Immature natural killer cell (primary cell): Measurements from ENCODE around the gene CYB561A3. TPM values are rescaled to one million over a fixed set of nuclear protein-coding genes. Genes with fewer than 3 reads are reported as not detected.

ENCODE experiments used
- DNase-seq, 3 donors: peaks; one replicate each; pipeline ENCODE4 v3.0.0; 2022; ENCODE audit warnings: mixed read lengths in 1 of 3
- H3K27ac Mint-ChIP-seq, 6 donors: one replicate each; pipeline ENCODE4 v1.8.0; 2020; ENCODE audit warnings: mixed read lengths in 6 of 6, mild to moderate bottlenecking in 5 of 6, inconsistent platforms in 4 of 6, moderate library complexity in 3 of 6
- H3K27me3 Mint-ChIP-seq, 3 donors: one replicate each; pipeline ENCODE4 v1.8.0; 2020 to 2021; ENCODE audit warnings: low read depth in 3 of 3, mild to moderate bottlenecking in 3 of 3, mixed read lengths in 3 of 3, moderate library complexity in 3 of 3, inconsistent platforms in 1 of 3
- H3K36me3 Mint-ChIP-seq, 3 donors: one replicate each; pipeline ENCODE4 v1.8.0; 2020; ENCODE audit warnings: mixed read lengths in 3 of 3, inconsistent platforms in 2 of 3, mild to moderate bottlenecking in 2 of 3
- H3K4me1 Mint-ChIP-seq, 2 donors: one replicate each; pipeline ENCODE4 v1.8.0; 2020; ENCODE audit warnings: inconsistent platforms in 2 of 2, mild to moderate bottlenecking in 2 of 2, mixed read lengths in 2 of 2, moderate library complexity in 1 of 2
- H3K4me3 Mint-ChIP-seq, 5 donors: one replicate each; pipeline ENCODE4 v1.8.0; 2020; ENCODE audit warnings: mild to moderate bottlenecking in 5 of 5, mixed read lengths in 5 of 5, inconsistent platforms in 3 of 5, moderate library complexity in 3 of 5
- H3K9me3 Mint-ChIP-seq, 6 donors: one replicate each; pipeline ENCODE4 v1.8.0; 2020; ENCODE audit warnings: mild to moderate bottlenecking in 6 of 6, mixed read lengths in 6 of 6, inconsistent platforms in 4 of 6, moderate library complexity in 3 of 6
- polyA plus RNA-seq, 3 donors: library from polyadenylated mRNA; unstranded; fragments of 300-500 nt; fragmentation: Illumina TruSeq; gene quantifications; one replicate each; pipeline ENCODE4 v1.2.3, GENCODE V29; 2021

Gene CYB561A3
- polyA plus RNA-seq, 3 donors from 2014 or later, result 63.8 to 128 (median 64.5) TPM

DNA sequence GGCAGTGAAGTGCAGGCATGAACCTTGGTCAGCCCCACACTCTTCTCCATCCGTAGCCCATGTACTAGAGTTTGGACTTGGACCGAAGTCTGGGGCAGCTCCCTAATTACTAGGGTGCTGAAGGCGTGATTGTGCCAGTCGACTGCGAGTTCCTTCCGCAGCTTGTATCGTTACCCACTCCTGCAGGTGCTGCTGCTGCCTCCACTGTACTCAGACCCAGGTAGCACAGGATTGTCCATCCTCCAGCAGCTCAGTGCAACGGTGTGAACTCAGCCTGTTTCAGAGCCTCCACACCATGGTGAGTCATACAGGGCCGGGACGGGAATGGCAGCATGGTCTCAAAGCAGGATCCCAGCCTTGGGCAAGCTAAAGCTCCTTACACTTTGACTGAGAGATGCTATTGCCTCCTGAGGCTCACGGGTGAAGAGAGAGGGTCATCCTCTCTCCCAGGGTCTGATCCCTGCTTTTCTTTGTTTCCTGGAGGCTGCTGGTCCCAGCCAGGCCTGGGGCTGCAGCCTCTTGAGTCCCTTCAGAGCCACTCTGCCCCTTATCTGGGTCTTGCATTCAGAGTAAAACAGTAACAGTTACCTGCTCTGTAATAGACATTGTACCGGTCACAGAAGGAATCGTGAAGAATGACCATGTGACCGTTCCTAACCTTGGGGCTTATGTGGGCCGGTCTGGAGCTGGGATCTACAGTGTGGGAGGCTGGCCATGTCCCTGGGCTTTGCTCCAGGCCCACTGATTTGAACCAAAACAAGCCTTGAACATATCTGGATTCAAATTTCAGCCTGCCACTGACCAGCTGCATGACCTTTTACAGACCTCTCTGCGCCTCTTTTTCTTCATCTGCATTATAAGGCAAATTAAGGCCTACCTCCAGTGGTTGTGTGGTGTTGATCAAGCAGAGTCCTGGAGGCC, 27.0 kb downstream of the CYB561A3 start:
- Mint-ChIP-seq H3K4me1 (peaks cover 41 to 42% of the 10 kb centered on the region in 2 donors), H3K4me3 (peak overlapping the region; percentile 52 to 98 (median 96)), H3K9me3 (no peaks in the 10 kb centered on the region), H3K27ac (peak overlapping the region; percentile 97 to 99 (median 98)), H3K36me3 (peaks cover 0 to 4% (median 0%) of the 10 kb centered on the region in 3 donors), H3K27me3 (peaks cover 0 to 14% (median 11%) of the 10 kb centered on the region in 3 donors)
- no peak for DNase-seq

DNA sequence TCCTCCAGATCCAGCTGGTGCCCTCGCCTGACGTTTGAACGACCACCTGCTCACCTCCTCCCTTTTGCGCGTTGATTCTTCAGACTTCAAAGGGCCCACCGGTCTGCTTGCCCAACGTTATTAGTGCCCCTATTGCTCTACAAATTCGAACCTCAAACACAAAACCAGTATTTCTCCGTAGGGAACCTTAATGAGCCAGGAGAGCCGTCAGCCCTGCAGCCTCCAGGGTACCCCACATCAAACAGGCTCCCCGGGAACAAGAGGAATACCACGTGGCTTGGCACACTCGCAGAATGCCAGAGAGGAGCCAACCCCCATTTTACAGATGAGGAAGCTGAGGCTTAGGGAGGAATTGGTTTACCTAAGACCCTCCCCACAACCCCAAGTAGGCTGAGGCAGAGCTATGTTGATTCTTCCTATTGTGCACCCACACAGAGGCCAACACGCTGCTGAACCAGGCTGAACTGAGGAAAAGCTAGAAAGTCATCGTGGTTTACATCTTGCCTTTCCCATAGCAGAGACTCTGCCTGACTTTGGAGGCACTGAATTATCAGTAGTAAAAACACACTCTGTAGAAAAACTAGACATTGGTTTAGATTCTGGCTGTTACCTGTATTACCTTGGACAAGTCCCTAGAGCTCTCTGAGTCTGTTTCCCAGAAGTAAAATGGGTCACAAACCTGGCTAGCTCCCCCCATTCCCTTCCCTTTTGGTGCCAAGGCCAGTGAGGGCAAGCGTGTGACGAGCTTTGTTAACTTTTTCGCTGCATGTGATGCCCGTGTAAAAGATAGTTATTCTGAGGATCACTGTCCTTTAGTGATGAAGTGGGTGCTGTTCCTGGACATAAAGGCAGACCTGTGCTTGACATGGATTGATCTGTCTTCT, 27.9 kb downstream of the CYB561A3 start:
- peaks cover 41 to 42% of the 10 kb centered on the region in 2 donors for H3K4me1 Mint-ChIP-seq
- no peaks in the 10 kb centered on the region for H3K9me3 Mint-ChIP-seq
- H3K4me3 Mint-ChIP-seq, result peak overlapping the region; percentile 93 to 98 (median 96)
- peaks cover 0 to 8% (median 0%) of the 10 kb centered on the region in 3 donors for H3K36me3 Mint-ChIP-seq
- no peak for DNase-seq
- H3K27ac Mint-ChIP-seq, result peak overlapping the region; percentile 97 to 99 (median 98)
- peaks cover 0 to 14% (median 12%) of the 10 kb centered on the region in 3 donors for H3K27me3 Mint-ChIP-seq

DNA sequence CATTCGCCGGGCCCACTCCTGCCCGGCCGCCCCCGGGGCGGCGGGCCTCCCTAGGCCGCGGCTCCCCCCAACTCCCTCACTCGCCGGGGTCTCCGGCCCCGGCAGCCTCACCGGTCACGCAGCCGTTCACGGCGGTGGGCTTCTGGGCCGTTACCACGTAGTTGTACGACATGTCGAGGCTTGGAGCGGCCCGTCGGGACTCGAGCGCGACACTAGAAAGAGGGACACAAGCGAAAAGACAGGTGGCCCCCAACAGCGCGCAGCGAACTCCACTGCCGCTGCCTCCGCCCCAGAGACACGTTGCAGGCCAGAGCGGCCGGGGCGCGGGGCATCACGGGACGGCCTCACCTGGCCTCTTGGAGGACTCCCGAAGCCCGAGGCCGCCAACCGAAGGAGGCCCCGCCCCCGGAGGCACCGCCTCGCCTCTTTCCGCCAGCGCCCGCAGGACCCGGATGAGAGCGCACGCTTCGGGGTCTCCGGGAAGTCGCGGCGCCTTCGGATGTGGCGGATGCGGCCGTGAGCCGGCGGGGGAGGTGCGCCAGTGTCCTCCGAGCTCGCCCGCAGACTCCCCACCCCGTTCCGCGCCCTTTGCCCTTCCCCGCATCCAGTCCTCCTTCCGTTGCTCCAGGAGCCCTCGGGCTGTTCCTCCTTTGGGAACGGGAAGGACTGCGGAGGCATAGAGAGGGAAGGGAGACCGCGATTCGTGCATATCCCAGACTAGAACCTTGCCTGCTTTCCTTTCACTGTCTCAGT, 28.7 kb downstream of the CYB561A3 start, which contains the start of the genes DDB1 and TKFC:
TSS of gene DDB1 (minus strand) at position 309 of the 753 bp plus-strand sequence. CDS start at position 172, 137 bp downstream.
TSS of gene TKFC (plus strand) at position 432 of the 753 bp plus-strand sequence. CDS start 1,501 bp downstream, outside the sequence.
- H3K4me3 Mint-ChIP-seq, result peak within 1 kb of the TSS; percentile 93 to 98 (median 96)
- peak; percentile 97 to 98 (median 97) for DNase-seq
- H3K27me3 Mint-ChIP-seq, result peaks cover 0 to 14% (median 12%) of the 10 kb centered on the region in 3 donors
- peaks cover 0 to 12% (median 5%) of the 10 kb centered on the region in 3 donors for H3K36me3 Mint-ChIP-seq
- peaks cover 45 to 48% of the 10 kb centered on the region in 2 donors for H3K4me1 Mint-ChIP-seq
- H3K9me3 Mint-ChIP-seq, result no peaks in the 10 kb centered on the region
- H3K27ac Mint-ChIP-seq, result peak within 1 kb of the TSS; percentile 97 to 99 (median 98)

DNA sequence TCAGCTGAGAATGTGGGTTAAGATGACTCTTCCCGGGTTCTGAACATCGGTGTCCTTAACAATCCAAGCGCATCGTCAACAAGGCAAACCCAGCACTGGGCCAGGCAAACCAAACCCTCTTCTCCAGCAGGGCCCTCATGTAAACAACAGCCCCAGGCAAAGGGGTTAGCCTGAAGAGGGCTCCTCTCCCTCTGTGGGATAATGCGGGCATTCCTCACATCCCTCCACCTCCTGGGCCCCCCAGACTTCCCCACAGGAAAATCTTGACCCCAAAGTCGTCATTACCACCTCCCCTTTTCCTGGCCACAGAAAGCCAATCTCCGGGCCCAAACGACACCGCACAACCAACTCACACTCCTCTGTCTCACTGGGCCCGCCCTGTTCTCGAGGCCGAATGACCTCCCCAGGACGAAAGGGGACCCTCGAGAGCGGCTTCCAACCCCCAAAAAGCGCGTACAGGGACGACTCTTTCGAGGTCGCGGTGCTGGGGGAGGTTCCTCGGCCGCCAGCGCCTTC, 29.3 kb downstream of the CYB561A3 start:
- peak overlapping the region; percentile 93 to 98 (median 96) for H3K4me3 Mint-ChIP-seq

DNA sequence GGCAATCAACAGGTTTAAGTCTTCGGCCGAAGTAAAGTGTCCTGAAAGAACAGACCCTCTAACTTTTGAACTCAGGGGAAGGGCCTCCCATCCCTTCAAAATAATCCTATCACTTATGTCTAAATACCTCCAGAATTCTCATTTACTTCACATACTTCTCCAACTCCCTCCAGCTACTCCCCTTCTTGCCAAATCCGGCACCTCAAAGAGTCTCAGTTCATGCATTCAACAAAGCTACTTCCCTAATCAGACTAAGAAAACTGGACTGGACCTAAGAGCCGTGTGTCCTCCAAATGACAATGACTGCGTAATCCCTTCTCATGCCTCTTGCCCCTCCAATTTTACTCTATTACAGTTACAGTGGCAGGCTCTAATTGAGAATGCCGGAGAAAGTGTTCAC, 30.0 kb downstream of the CYB561A3 start:
- peak overlapping the region; percentile 89 to 98 (median 96) for H3K27ac Mint-ChIP-seq
- DNase-seq, result no peak
- H3K27me3 Mint-ChIP-seq, result peaks cover 0 to 14% (median 12%) of the 10 kb centered on the region in 3 donors
- peaks cover 47 to 55% of the 10 kb centered on the region in 2 donors for H3K4me1 Mint-ChIP-seq
- H3K36me3 Mint-ChIP-seq, result peaks cover 0 to 17% (median 11%) of the 10 kb centered on the region in 3 donors
- H3K9me3 Mint-ChIP-seq, result no peaks in the 10 kb centered on the region
- peak overlapping the region; percentile 93 to 98 (median 96) for H3K4me3 Mint-ChIP-seq

More for the DNA sequence above, 29.3 kb downstream of the CYB561A3 start:
- DNase-seq, result no peak
- Mint-ChIP-seq H3K27me3 (peaks cover 0 to 14% (median 12%) of the 10 kb centered on the region in 3 donors), H3K4me1 (peaks cover 47 to 54% of the 10 kb centered on the region in 2 donors), H3K36me3 (peaks cover 0 to 17% (median 11%) of the 10 kb centered on the region in 3 donors), H3K27ac (peak overlapping the region; percentile 89 to 98 (median 96)), H3K9me3 (no peaks in the 10 kb centered on the region)

DNA sequence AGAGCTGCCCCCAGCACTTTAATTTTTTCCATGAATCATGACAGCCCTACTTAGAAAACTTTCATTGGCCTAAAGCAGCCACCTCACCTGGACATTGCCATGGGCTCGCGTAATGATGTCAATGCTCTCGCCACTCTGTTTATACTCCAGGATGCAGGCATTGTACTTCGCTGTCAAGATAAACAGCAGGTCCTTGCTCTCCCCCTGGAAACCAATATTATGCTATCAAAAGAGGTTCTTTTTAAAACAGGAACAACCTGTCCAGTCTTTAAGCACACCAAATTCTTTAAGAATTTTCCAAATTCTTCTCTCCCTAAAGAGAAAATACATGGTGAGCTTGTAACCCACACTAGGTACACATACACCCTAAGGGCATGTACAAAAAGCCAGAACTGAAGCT, 31.8 kb downstream of the CYB561A3 start:
- Mint-ChIP-seq H3K27me3 (peaks cover 0 to 14% (median 12%) of the 10 kb centered on the region in 3 donors), H3K9me3 (no peaks in the 10 kb centered on the region), H3K4me3 (no peak overlapping the region), H3K27ac (peak overlapping the region in 3 of 6 donors; percentile 21 to 77 (median 25)), H3K36me3 (peaks cover 4 to 25% (median 21%) of the 10 kb centered on the region in 3 donors), H3K4me1 (peaks cover 43 to 55% of the 10 kb centered on the region in 2 donors)
- DNase-seq, result no peak

DNA sequence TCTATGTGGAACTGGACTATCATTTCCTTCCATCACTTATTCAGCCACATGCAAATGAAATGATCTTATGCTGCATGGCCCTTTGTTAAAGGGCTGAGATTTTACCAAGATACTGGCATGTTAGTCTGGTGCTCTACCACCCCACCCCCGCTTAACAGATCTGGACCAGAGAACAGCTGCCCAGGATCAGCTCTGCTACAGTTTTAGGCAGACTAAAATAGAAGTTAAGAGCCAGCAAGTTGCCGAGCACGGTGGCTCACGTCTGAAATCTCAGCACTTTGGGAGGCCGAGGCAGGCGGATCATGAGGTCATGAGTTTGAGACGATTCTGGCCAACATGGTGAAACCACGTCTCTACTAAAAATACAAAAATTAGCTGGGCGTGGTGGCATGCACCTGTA, 33.3 kb downstream of the CYB561A3 start:
- peaks cover 0 to 9% (median 8%) of the 10 kb centered on the region in 3 donors for H3K27me3 Mint-ChIP-seq
- DNase-seq, result no peak
- H3K4me3 Mint-ChIP-seq, result no peak overlapping the region
- H3K27ac Mint-ChIP-seq, result no peak overlapping the region
- peaks cover 38 to 45% of the 10 kb centered on the region in 2 donors for H3K4me1 Mint-ChIP-seq
- no peaks in the 10 kb centered on the region for H3K9me3 Mint-ChIP-seq
- H3K36me3 Mint-ChIP-seq, result peaks cover 7 to 37% (median 32%) of the 10 kb centered on the region in 3 donors

DNA sequence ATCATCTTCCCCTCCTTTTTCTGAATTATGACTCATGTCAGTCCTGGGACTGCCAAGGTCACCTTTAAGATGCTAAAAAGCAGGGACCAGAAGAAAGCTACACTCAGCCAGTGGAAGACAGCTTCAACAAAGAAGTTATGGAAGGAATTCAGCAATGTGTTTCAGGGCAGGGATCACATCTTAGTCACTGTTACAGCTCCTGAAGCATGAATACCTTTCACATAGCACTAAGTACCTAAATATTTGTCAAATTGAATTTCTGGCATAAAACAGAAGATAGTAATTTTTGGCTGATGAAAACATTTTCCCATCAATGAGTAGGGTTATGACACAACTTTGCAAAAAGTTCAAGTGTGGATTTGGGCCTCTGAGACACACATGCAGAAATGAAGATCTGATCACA, 34.0 kb downstream of the CYB561A3 start:
- Mint-ChIP-seq H3K27ac (peak overlapping the region in 1 of 6 donors; percentile 50), H3K27me3 (peaks cover 0 to 2% (median 2%) of the 10 kb centered on the region in 3 donors), H3K4me3 (no peak overlapping the region), H3K4me1 (peaks cover 33 to 41% of the 10 kb centered on the region in 2 donors), H3K9me3 (no peaks in the 10 kb centered on the region), H3K36me3 (peaks cover 9 to 43% (median 36%) of the 10 kb centered on the region in 3 donors)
- DNase-seq, result no peak

DNA sequence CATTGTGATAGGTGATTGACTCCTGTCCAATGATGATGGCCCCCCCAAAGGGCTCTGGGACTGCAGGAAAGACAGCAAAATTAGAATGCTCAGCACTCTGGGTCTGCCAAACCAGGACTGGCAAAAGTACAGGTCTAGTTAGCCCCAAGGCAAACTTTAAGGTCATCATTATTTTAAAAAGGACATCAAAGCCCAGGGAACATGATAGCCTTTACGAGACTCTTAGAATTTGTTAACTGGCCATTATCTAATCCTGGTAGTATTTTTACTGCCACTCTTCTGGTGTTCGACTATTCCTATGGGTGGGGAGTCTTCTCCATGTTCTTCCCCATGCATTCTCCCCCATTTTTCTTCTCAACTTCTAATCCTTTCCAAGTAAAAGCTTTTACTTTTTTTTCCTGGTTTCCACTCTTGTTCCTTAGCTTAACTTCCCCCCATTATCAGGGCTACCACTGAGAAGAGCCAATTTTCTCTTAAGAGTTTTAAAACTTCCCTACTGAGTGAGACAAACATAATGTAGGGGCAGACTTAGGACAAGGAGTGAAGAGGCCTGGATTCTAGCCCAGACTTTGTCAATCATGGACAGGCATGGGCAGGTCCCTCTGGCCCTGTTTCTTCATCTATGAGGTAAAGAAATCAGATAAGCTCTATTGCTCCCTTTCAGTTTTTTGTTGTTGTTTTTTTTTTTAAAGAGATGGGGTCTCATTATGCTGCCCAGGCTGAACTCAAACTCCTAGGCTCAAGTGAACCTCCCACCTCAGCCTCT, 35.9 kb downstream of the CYB561A3 start:
- Mint-ChIP-seq H3K27me3 (peaks cover 0 to 2% (median 0%) of the 10 kb centered on the region in 3 donors), H3K9me3 (no peaks in the 10 kb centered on the region), H3K4me1 (peaks cover 16 to 23% of the 10 kb centered on the region in 2 donors), H3K36me3 (peaks cover 18 to 55% (median 47%) of the 10 kb centered on the region in 3 donors), H3K27ac (peak overlapping the region in 1 of 6 donors; percentile 2), H3K4me3 (no peak overlapping the region)
- no peak for DNase-seq

DNA sequence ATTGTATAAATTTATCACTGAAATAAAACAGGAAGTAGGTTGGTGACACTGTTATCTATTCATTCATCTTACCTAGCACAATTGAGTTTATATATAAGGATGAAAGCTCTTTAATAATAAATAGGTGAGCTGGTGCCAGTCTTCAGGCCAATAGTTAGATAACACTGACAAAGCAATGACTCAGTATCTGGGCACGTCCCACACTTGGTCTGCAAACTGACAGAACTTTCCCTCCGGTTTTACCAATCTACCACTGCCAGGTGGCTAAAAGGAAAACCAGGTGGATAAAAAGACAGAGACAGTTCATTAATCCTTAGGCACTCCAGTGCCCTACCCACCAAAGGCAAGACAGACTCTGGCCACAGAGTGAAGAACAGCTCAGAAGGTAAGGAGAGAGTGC, 46.4 kb downstream of the CYB561A3 start:
- no peaks in the 10 kb centered on the region for H3K4me1 Mint-ChIP-seq
- H3K27ac Mint-ChIP-seq, result no peak overlapping the region
- no peak for DNase-seq
- H3K27me3 Mint-ChIP-seq, result peaks cover 0 to 4% (median 0%) of the 10 kb centered on the region in 3 donors
- no peak overlapping the region for H3K4me3 Mint-ChIP-seq
- no peaks in the 10 kb centered on the region for H3K9me3 Mint-ChIP-seq
- H3K36me3 Mint-ChIP-seq, result peaks cover 16 to 45% (median 35%) of the 10 kb centered on the region in 3 donors

DNA sequence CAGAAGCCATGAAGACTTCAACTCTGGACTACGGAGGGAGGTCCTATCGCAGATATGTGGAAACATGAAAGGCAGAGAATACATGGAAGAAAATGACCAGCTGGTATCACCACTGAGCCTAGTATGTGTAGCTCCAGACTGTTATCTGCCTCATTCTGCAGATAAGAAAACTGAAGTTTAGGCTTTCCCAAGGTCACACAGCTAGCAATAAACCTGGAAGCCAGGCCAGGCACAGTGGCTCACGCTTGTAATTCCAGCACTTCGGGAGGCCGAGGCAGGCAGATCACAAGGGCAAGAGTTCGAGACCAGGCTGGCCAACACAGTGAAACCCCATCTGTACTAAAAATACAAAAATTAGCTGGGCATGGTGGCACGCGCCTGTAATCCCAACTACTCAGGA, 50.9 kb downstream of the CYB561A3 start:
- no peak overlapping the region for H3K4me3 Mint-ChIP-seq
- no peak overlapping the region for H3K27ac Mint-ChIP-seq
- H3K4me1 Mint-ChIP-seq, result no peaks in the 10 kb centered on the region
- H3K27me3 Mint-ChIP-seq, result no peaks in the 10 kb centered on the region
- H3K9me3 Mint-ChIP-seq, result no peaks in the 10 kb centered on the region
- H3K36me3 Mint-ChIP-seq, result peaks cover 12 to 30% (median 19%) of the 10 kb centered on the region in 3 donors
- DNase-seq, result no peak

DNA sequence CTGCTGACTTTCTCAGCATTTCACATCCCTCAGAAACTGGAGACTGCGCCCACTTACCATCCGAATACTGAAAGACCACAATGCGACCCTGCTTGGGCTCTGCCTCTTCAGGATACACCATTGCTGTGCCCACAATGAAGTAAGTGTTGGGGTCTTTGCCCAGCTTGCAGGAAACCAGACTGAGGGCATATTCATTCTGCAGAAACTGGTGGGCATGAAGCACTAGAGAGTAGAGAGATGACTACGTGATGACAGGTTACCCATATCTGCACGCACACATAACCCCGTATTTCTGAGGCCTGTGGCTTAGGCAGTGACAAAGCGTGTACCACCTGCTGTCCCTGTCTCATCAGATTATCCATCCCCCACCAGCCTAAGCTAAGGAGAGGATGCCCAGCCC, 51.9 kb downstream of the CYB561A3 start:
- Mint-ChIP-seq H3K36me3 (peaks cover 14 to 31% (median 15%) of the 10 kb centered on the region in 3 donors), H3K4me1 (no peaks in the 10 kb centered on the region)

More for the DNA sequence above, 51.9 kb downstream of the CYB561A3 start:
- Mint-ChIP-seq H3K4me3 (no peak overlapping the region), H3K27ac (no peak overlapping the region), H3K9me3 (no peaks in the 10 kb centered on the region), H3K27me3 (no peaks in the 10 kb centered on the region)
- no peak for DNase-seq
